T-cell (primary cell): ENCODE measurements around the gene C1orf198. TPM values are rescaled to one million over a fixed set of nuclear protein-coding genes. Genes with fewer than 3 reads are reported as not detected.

Experiments
- ATAC-seq, 4 experiments: fragments of 200-7000 bp in 3 of 4; fragments of 150-1000 bp in 1 of 4; cut with Tn5 transposase; replicated peaks in 1 of 4; 1 replicate in 3 of 4; 2 replicates in 1 of 4; pipeline ENCODE4 v1.10.0; 2021; ENCODE audit warnings: moderate library complexity in 3 of 4, mild to moderate bottlenecking in 2 of 4, moderate number of reproducible peaks in 1 of 4
- CTCF ChIA-PET, 2 donors: fragments of 300-600 bp; sonication (Branson Sonifier 250); formaldehyde crosslinking; loops; one replicate each; lab custom pipeline; 2022; ENCODE audit warnings: antibody characterized with exemption in 2 of 2; lab: Charles Lee
- POLR2A ChIA-PET, 2 donors: fragments of 300-600 bp; sonication (Branson Sonifier 250); formaldehyde crosslinking; loops; one replicate each; lab custom pipeline; 2022; ENCODE audit warnings: antibody characterized with exemption in 2 of 2; lab: Charles Lee
- DNase-seq, 35 experiments: peaks; one replicate each; pipeline versions ENCODE4 v3.0.0 to v3.0.0-alpha.2; 2013 to 2023
- H3K27ac ChIP-seq: one replicate; pipeline ENCODE4 v1.5.1; 2013; ENCODE audit warnings: low read length
- H3K27me3 ChIP-seq, 2 experiments: replicated peaks in 1 of 2; 1 replicate in 1 of 2; 2 replicates in 1 of 2; pipeline versions ENCODE4 v1.6.1 to v1.7.0; 2013; ENCODE audit warnings: low read length in 1 of 2, mixed read lengths in 1 of 2; ENCODE audit not compliant: control insufficient read depth in 2 of 2, insufficient read depth in 2 of 2; ENCODE audit errors: extremely low read depth in 1 of 2
- H3K36me3 ChIP-seq, 2 donors: 1 replicate in 1 of 2; 2 replicates in 1 of 2; pipeline versions ENCODE4 v1.6.1 to v1.7.0; 2013; ENCODE audit warnings: low read length in 1 of 2; ENCODE audit not compliant: control insufficient read depth in 2 of 2, insufficient read depth in 1 of 2; ENCODE audit errors: extremely low read depth in 1 of 2
- H3K4me1 ChIP-seq, 2 experiments: 1 replicate in 1 of 2; 2 replicates in 1 of 2; pipeline versions ENCODE4 v1.6.1 to v1.7.0; 2013; ENCODE audit warnings: low read length in 2 of 2, mixed read lengths in 1 of 2; ENCODE audit not compliant: insufficient read depth in 2 of 2, control insufficient read depth in 1 of 2; ENCODE audit errors: extremely low read depth in 1 of 2
- H3K4me3 ChIP-seq, 2 donors: 1 replicate in 1 of 2; 2 replicates in 1 of 2; pipeline versions ENCODE4 v1.5.1 to v1.7.0; 2013; ENCODE audit warnings: mild to moderate bottlenecking in 2 of 2, low read length in 1 of 2, moderate library complexity in 1 of 2; ENCODE audit not compliant: control insufficient read depth in 1 of 2; ENCODE audit errors: extremely low read depth in 1 of 2
- H3K9me3 ChIP-seq: 2 replicates; pipeline ENCODE4 v1.7.0; 2013
- H3K27ac Mint-ChIP-seq, 2 donors: one replicate each; pipeline ENCODE4 v1.8.0; 2020 to 2021; ENCODE audit warnings: mild to moderate bottlenecking in 2 of 2, mixed read lengths in 2 of 2
- H3K27me3 Mint-ChIP-seq, 2 donors: one replicate each; pipeline ENCODE4 v1.8.0; 2021 to 2022; ENCODE audit warnings: mixed read lengths in 2 of 2
- H3K36me3 Mint-ChIP-seq: one replicate; pipeline ENCODE4 v1.8.0; 2021; ENCODE audit warnings: mixed read lengths
- H3K4me1 Mint-ChIP-seq, 3 donors: one replicate each; pipeline ENCODE4 v1.8.0; 2020 to 2022; ENCODE audit warnings: mixed read lengths in 3 of 3, mild to moderate bottlenecking in 1 of 3
- H3K4me3 Mint-ChIP-seq, 3 donors: one replicate each; pipeline ENCODE4 v1.8.0; 2020 to 2022; ENCODE audit warnings: mild to moderate bottlenecking in 3 of 3, mixed read lengths in 3 of 3, moderate library complexity in 3 of 3
- H3K9me3 Mint-ChIP-seq, 3 donors: one replicate each; pipeline ENCODE4 v1.8.0; 2020 to 2022; ENCODE audit warnings: mixed read lengths in 3 of 3
- WGBS: methylation state at CpG from one replicate; pipeline ENCODE4 v1.1.5; 2013; ENCODE audit warnings: missing lambda C conversion rate; ENCODE audit not compliant: insufficient coverage; 5-methylcytosine and 5-hydroxymethylcytosine counted together
- total RNA-seq, 35 experiments: library from RNA in 6 of 35; stranded (reverse) in 6 of 35; fragments of 120-200 nt in 1 of 35; gene quantifications; one replicate each; pipeline versions ENCODE4 v1.2.1 to v1.2.4 and lab custom pipeline; 2013 to 2026

C1orf198 gene
- total RNA-seq, 5 donors from 2014 or later (not counting 1 experiment from before 2014, with no cell fraction given) = 3.6 to 5.9 (median 5.6) TPM

GRCh38 chr1:230854423-230854822 is 13.9 kb downstream of the C1orf198 start:
- 89% methylated on average over 7 of the region's 7 CpGs for WGBS
- Histone ChIP-seq H3K4me1 (no peaks in the 10 kb centered on the region), H3K4me3 (no peak overlapping the region), H3K27me3 (peaks cover 0 to 2% of the 10 kb centered on the region in 2 experiments), H3K36me3 (no peaks in the 10 kb centered on the region), H3K27ac (no peak overlapping the region), H3K9me3 (no peaks in the 10 kb centered on the region)
- peaks cover 0 to 7% (median 0%) of the 10 kb centered on the region in 3 donors for H3K4me1 Mint-ChIP-seq
- peaks cover 0 to 1% of the 10 kb centered on the region in 2 donors for H3K27me3 Mint-ChIP-seq
- H3K9me3 Mint-ChIP-seq = no peaks in the 10 kb centered on the region
- DNase-seq (no peak), ATAC-seq (no peak)
- POLR2A ChIA-PET = no interaction called here
- CTCF ChIA-PET = no interaction called here
- H3K36me3 Mint-ChIP-seq = peaks cover 27% of the 10 kb centered on the region
- H3K4me3 Mint-ChIP-seq = no peak overlapping the region
- H3K27ac Mint-ChIP-seq = no peak overlapping the region

- H3K27ac Mint-ChIP-seq = no peak overlapping the region
- ATAC-seq (no peak), DNase-seq (no peak)
- no peaks in the 10 kb centered on the region for H3K9me3 Mint-ChIP-seq
- no peaks in the 10 kb centered on the region for H3K36me3 ChIP-seq
- peaks cover 0 to 7% (median 0%) of the 10 kb centered on the region in 3 donors for H3K4me1 Mint-ChIP-seq
- H3K4me3 ChIP-seq = no peak overlapping the region
- no peaks in the 10 kb centered on the region for H3K9me3 ChIP-seq
- 100% methylated on average over 3 of the region's 3 CpGs for WGBS
- peaks cover 0 to 2% of the 10 kb centered on the region in 2 experiments for H3K27me3 ChIP-seq
- peaks cover 0 to 1% of the 10 kb centered on the region in 2 donors for H3K27me3 Mint-ChIP-seq
- no peak overlapping the region for H3K4me3 Mint-ChIP-seq
- H3K27ac ChIP-seq = no peak overlapping the region
- H3K36me3 Mint-ChIP-seq = peaks cover 27% of the 10 kb centered on the region
- POLR2A ChIA-PET = no interaction called here
- H3K4me1 ChIP-seq = no peaks in the 10 kb centered on the region
- CTCF ChIA-PET = no interaction called here
These were observed 14.6 kb downstream of the C1orf198 start for GRCh38 chr1:230853731-230854130.

DNA sequence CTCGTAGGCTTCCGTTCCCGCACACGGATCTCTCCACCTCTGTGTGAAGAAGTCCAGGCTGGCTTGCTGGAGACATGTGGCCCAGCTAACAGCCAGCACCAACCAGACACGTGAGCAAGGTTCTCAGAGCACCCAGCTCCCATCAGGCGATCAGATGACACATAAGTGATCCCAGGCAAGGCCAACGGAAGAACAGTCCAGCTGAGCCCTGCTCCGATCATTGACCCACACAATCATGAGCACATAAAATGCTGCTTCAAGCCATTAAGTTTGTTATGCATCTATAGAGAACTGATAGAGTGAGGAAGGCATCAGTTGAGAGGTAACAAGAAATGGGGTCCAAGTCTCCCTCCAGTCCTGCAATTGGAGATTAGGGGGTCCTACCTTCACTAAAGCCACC is 15.4 kb downstream of the C1orf198 start:
- H3K4me1 Mint-ChIP-seq = peaks cover 0 to 7% (median 0%) of the 10 kb centered on the region in 3 donors
- H3K4me3 Mint-ChIP-seq = no peak overlapping the region
- WGBS = 96% methylated on average over 4 of the region's 8 CpGs
- no peak for DNase-seq
- Histone ChIP-seq H3K36me3 (no peaks in the 10 kb centered on the region), H3K4me3 (no peak overlapping the region), H3K4me1 (no peaks in the 10 kb centered on the region), H3K9me3 (no peaks in the 10 kb centered on the region), H3K27me3 (peaks cover 0 to 2% of the 10 kb centered on the region in 2 experiments), H3K27ac (no peak overlapping the region)
- peaks cover 27% of the 10 kb centered on the region for H3K36me3 Mint-ChIP-seq
- no peaks in the 10 kb centered on the region for H3K9me3 Mint-ChIP-seq
- no peak overlapping the region for H3K27ac Mint-ChIP-seq
- CTCF ChIA-PET = no interaction called here
- peaks cover 0 to 1% of the 10 kb centered on the region in 2 donors for H3K27me3 Mint-ChIP-seq
- ATAC-seq = no peak
- POLR2A ChIA-PET = no interaction called here

DNA sequence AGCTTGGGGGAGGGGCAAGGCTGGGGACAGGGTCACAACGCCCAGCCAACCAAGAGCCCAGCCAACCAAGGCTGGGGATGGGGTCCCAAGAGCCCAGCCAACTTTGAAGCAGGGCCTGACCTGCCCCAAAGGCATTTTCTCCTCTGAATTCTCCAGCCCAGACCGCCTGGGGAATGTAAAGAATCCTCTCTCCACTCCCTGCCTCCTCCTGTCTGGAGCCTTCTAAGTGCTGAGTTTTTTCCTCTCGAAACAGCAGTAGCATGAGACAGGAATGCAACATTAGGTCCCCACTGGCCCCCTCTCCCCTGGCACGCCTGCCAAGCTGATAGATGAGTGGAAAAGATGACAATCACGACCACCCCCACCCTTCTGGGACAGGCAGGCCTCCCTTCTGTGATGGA is 17.0 kb downstream of the C1orf198 start:
- Histone ChIP-seq H3K27me3 (peaks cover 0 to 2% of the 10 kb centered on the region in 2 experiments), H3K27ac (no peak overlapping the region), H3K36me3 (no peaks in the 10 kb centered on the region), H3K9me3 (no peaks in the 10 kb centered on the region), H3K4me3 (no peak overlapping the region), H3K4me1 (no peaks in the 10 kb centered on the region)
- WGBS = no CpG with 5 or more reads among the region's 5 CpGs
- Mint-ChIP-seq H3K9me3 (no peaks in the 10 kb centered on the region), H3K36me3 (peaks cover 27% of the 10 kb centered on the region), H3K4me3 (no peak overlapping the region), H3K4me1 (peaks cover 0 to 7% (median 0%) of the 10 kb centered on the region in 3 donors), H3K27ac (no peak overlapping the region), H3K27me3 (no peaks in the 10 kb centered on the region)
- ChIA-PET POLR2A (no interaction called here), CTCF (no interaction called here)
- ATAC-seq (no peak), DNase-seq (no peak)

DNA sequence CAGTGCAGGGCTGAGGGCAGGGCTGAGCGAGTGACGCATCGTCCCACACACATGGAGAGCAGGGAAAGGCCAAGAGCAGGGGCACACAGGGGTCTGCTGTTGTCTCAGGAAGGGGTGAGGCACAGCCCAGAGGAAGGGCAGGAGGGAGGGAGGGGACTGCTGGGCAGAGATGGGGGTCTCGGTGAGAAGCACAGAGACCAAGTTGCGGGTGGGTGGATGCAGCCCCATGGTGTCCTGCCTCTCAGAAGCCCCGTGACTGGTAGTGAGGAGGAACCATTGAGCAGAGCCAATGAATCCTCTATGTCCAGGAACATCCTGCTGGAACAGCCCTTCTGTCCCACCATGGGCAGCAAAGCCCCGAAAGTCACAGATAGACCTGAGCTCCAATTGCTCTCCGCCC is 17.8 kb downstream of the C1orf198 start:
- Mint-ChIP-seq H3K36me3 (peaks cover 26% of the 10 kb centered on the region), H3K4me3 (no peak overlapping the region), H3K27ac (no peak overlapping the region), H3K4me1 (peaks cover 0 to 7% (median 0%) of the 10 kb centered on the region in 3 donors), H3K9me3 (no peaks in the 10 kb centered on the region), H3K27me3 (no peaks in the 10 kb centered on the region)
- DNase-seq (no peak), ATAC-seq (no peak)
- H3K4me3 ChIP-seq = no peak overlapping the region
- no peaks in the 10 kb centered on the region for H3K4me1 ChIP-seq
- no peaks in the 10 kb centered on the region for H3K36me3 ChIP-seq
- 87% methylated on average over 8 of the region's 8 CpGs for WGBS
- POLR2A ChIA-PET = no interaction called here
- H3K27ac ChIP-seq = no peak overlapping the region
- peaks cover 0 to 2% of the 10 kb centered on the region in 2 experiments for H3K27me3 ChIP-seq
- CTCF ChIA-PET = no interaction called here
- H3K9me3 ChIP-seq = no peaks in the 10 kb centered on the region

GRCh38 chr1:230849451-230850224 is 18.7 kb downstream of the C1orf198 start:
- Histone ChIP-seq H3K27ac (no peak overlapping the region), H3K36me3 (no peaks in the 10 kb centered on the region), H3K4me1 (no peaks in the 10 kb centered on the region), H3K27me3 (peaks cover 0 to 2% of the 10 kb centered on the region in 2 experiments), H3K9me3 (no peaks in the 10 kb centered on the region), H3K4me3 (no peak overlapping the region)
- H3K27me3 Mint-ChIP-seq = no peaks in the 10 kb centered on the region
- CTCF ChIA-PET = no interaction called here
- DNase-seq (no peak), ATAC-seq (no peak)
- POLR2A ChIA-PET = no interaction called here
- H3K9me3 Mint-ChIP-seq = no peaks in the 10 kb centered on the region
- WGBS = 88% methylated on average over 5 of the region's 14 CpGs
- H3K27ac Mint-ChIP-seq = no peak overlapping the region
- peaks cover 18% of the 10 kb centered on the region for H3K36me3 Mint-ChIP-seq
- H3K4me3 Mint-ChIP-seq = no peak overlapping the region
- peaks cover 0 to 7% (median 0%) of the 10 kb centered on the region in 3 donors for H3K4me1 Mint-ChIP-seq
